ENCODE measurements around the gene PARD6B.

DNA sequence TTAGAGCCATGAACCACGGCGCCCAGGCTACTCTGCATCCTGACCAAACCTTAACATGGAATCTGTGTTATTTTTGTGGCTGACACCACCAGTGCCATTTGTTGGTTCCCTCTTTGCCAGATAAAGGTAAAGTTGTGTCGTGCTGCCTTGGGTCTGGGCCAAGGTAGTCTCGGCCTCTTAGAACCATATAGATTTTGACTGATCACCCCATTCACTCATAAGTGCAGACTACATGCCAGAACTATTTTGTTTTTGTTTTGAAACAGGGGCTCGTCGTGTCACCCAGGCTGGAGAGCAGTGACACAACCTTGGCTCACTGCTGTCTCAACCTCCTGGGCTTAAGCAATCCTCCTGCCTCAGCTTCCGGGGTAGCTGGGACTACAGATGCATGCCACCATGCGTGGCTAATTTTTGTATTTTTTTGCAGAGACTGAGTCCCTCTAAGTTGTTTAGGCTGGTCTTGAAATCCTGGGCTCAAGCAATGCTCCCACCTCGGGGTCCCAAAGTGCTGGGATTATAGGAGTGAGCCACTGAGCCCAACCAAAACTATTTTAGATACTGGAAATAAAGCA, 20.8 kb upstream of the PARD6B start:
- no peak for TF ChIP-seq CTCF (IDR thresholded peaks at IDR 0.05; ENCODE audit: insufficient read depth, low read length, poor library complexity, severe bottlenecking)
- no peak for TF ChIP-seq EZH2phosphoT487 (conservative IDR thresholded peaks at IDR 0.05; ENCODE audit: low read length)

All from SU-DHL-6 (cell line).